Measurements from ENCODE around the gene TFEC.

GRCh38 chr7:116018731-116019130, 11.8 kb downstream of the TFEC start:
- no peak for TF ChIP-seq CTCF (conservative IDR thresholded peaks at IDR 0.05 in 1 of 2, IDR thresholded peaks at IDR 0.05 in 1 of 2; ENCODE audit: extremely low read depth in 1 of 2, insufficient read depth in 1 of 2, low read depth in 1 of 2, low read length in 2 of 2)
- no peak for TF ChIP-seq EZH2 (IDR thresholded peaks at IDR 0.05; ENCODE audit: borderline replicate concordance, low read length)

Measured in mammary epithelial cell (primary cell).